ENCODE measurements around the gene CHDH.

GRCh38 chr3:53764026-53764775, 82.0 kb downstream of the CHDH start:
- TF ChIP-seq CTCF (IDR thresholded peaks at IDR 0.05) (no peak), EP300 (IDR thresholded peaks at IDR 0.05) (no peak), POLR2A (IDR thresholded peaks at IDR 0.05) (no peak)
